Stomach (tissue), 19 donors: ENCODE data around the gene TAS1R2. TPM values are rescaled to one million over a fixed set of nuclear protein-coding genes. Genes with fewer than 3 reads are reported as not detected.

Source experiments
- DNase-seq, 2 donors: peaks; one replicate each; pipeline versions ENCODE4 v3.0.0 to v3.0.0-alpha.2; 2013 to 2019
- H3K27ac ChIP-seq, 5 donors: fragments of 200-600 bp in 4 of 5; sonication (generic) in 4 of 5; one replicate each; pipeline ENCODE4 v1.5.1; 2013 to 2019; ENCODE audit warnings: mild to moderate bottlenecking in 1 of 5, moderate library complexity in 1 of 5
- H3K27me3 ChIP-seq, 3 donors: fragments of 200-600 bp; sonication (generic); one replicate each; pipeline ENCODE4 v1.5.1; 2017 to 2019; ENCODE audit warnings: mixed run types in 1 of 3
- H3K36me3 ChIP-seq, 4 donors: fragments of 200-600 bp; sonication (generic); 1 replicate in 3 of 4; 2 replicates in 1 of 4; pipeline ENCODE4 v1.5.1; 2016 to 2019
- H3K4me1 ChIP-seq, 4 donors: fragments of 200-600 bp; sonication (generic); one replicate each; pipeline ENCODE4 v1.5.1; 2016 to 2019
- H3K4me3 ChIP-seq, 4 donors: fragments of 200-600 bp; sonication (generic) in 3 of 4; one replicate each; pipeline ENCODE4 v1.5.1; 2016 to 2019; ENCODE audit warnings: mild to moderate bottlenecking in 1 of 4
- H3K9me3 ChIP-seq, 4 donors: fragments of 200-600 bp; sonication (generic); one replicate each; pipeline ENCODE4 v1.5.1; 2016 to 2019
- CTCF ChIP-seq, 7 experiments: fragments of 450-650 bp in 4 of 7; fragments of 200-600 bp in 3 of 7; sonication (generic) in 3 of 7; IDR thresholded peaks; one replicate each; pipeline ENCODE4 v1.5.1; 2016 to 2019; ENCODE audit warnings: antibody characterized with exemption in 7 of 7, control low read depth in 2 of 7, mild to moderate bottlenecking in 1 of 7
- EP300 ChIP-seq: sonication (generic); formaldehyde crosslinking; IDR thresholded peaks from one replicate; pipeline ENCODE4 v1.6.1; 2017; ENCODE audit warnings: antibody characterized with exemption
- POLR2A ChIP-seq, 4 donors: fragments of 450-650 bp; IDR thresholded peaks; one replicate each; pipeline ENCODE4 v1.6.1; 2016; ENCODE audit warnings: antibody characterized with exemption in 4 of 4, control low read depth in 2 of 4, mild to moderate bottlenecking in 1 of 4, moderate library complexity in 1 of 4
- POLR2AphosphoS5 ChIP-seq, 3 donors: sonication (generic); formaldehyde crosslinking; IDR thresholded peaks; one replicate each; pipeline ENCODE4 v1.6.1; 2016; ENCODE audit warnings: antibody characterized with exemption in 3 of 3
- WGBS, 5 donors: extraction: QIAGEN DNeasy Blood & Tissue Kit in 3 of 5; methylation state at CpG; one replicate each; pipeline versions ENCODE4 v1.1.5 to v1.1.7; 2013 to 2018; 5-methylcytosine and 5-hydroxymethylcytosine counted together
- intact Hi-C: fragments of 100-400 bp; cut with DNase I; formaldehyde crosslinking; loops from one replicate; pipeline ENCODE4 v1.15.1; 2023; ENCODE audit warnings: low total_unique reads
- long read RNA-seq, 10 donors: transcript quantifications; one replicate each; lab custom pipeline, GENCODE V29; 2026
- polyA plus RNA-seq, 3 donors: library from polyadenylated mRNA; stranded (reverse); fragments of 200-250 nt; gene quantifications; one replicate each; pipeline ENCODE4 v1.2.3, GENCODE V29; 2013
- total RNA-seq, 5 donors: library from RNA; depleted of rRNA; stranded (reverse); fragments of >200 nt; gene quantifications; one replicate each; pipeline versions ENCODE4 v1.1.0 to v1.2.3, GENCODE V29; 2014 to 2016
- donor health status: healthy with polysubstance abuse.
- donor health status: Bipolar disorder and iron deficiency.
- donor health status: healthy.

Gene TAS1R2
- total RNA-seq: 1 to 10 TPM in 1 of 5 donors, not detected in 4; 9.9 TPM
- not detected for polyA plus RNA-seq
- long read RNA-seq, donor 1: 0 reads
- long read RNA-seq, donor 2: 0 reads
- long read RNA-seq, donor 3: 0 reads
- long read RNA-seq, donor 4: 0 reads
- long read RNA-seq, donor 5: 0 reads
- long read RNA-seq, donor 6: 0 reads
- long read RNA-seq, donor 7: 0 reads
- long read RNA-seq, donor 8: 0 reads
- long read RNA-seq, donor 9: 0 reads
- long read RNA-seq, donor 10: 0 reads

GRCh38 chr1:18859560-18859959 lies at the start of gene TAS1R2:
Gene TAS1R2, minus strand, starts transcription at chr1:18859660. Its CDS starts 0 bp downstream, at chr1:18859660.
- no peaks in the 10 kb centered on the region for H3K4me1 ChIP-seq
- no peak for TF ChIP-seq CTCF (IDR thresholded peaks at IDR 0.05)
- H3K4me3 ChIP-seq: no peak within 1 kb of the TSS
- peaks cover 0 to 13% (median 0%) of the 10 kb centered on the region in 3 donors for H3K27me3 ChIP-seq
- H3K9me3 ChIP-seq: no peaks in the 10 kb centered on the region
- no peak for DNase-seq
- H3K27ac ChIP-seq: no peak within 1 kb of the TSS
- WGBS, 5 donors: 55 to 73% (median 62%) methylated on average over 4 of the region's 4 CpGs
- intact Hi-C loops: no loop called here
- H3K36me3 ChIP-seq: no peaks in the 10 kb centered on the region

DNA sequence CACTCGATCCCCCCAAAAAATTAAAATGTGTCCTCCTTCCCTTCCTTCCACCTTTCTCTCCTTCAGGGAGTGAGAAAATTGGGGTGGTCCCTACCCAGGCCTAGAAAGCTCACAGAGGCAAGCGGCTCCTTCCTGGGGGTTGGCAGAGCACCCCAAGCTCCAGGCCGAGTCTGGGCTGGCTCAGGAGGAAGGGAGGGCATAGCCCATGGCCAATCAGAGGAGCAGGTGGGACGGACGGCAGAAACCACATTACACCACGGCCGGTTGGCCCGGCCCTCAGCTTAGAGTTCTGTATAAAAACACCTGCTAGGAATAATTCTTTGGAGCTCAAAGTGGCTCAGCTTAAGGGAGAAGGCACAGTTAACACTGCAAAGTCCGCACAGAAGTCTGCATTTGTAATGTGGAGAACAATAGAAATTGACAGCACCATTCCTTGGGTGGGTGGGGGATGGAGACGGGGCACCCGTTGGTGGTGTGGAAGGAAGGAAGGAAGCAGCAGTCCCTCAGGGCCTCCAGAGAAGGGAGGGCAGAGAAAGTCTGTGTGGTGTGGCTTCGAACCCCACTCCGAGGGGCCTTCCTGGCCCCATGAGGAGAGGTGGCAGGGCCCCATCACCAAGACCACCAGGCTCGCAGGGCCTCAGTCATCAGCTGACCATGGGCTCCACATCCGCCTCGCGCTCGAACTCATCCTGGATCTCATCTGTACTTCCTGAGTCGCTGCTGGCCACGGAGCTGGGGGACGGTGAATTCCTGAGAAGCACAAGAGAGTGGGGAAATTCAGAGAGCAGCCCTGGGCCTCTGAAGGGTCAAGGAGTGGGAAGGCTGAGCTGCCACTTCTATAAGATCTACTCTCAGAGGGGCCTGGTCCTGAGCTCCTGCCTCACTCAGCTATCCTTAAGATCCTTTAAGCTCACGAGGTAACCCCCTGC lies 48.7 kb upstream of the TAS1R2 start:
- Histone ChIP-seq H3K27ac (peak overlapping the region in 4 of 5 donors; percentile 56 to 66 (median 61)), H3K36me3 (peaks cover 17 to 47% (median 44%) of the 10 kb centered on the region in 4 donors), H3K9me3 (no peaks in the 10 kb centered on the region), H3K4me3 (no peak overlapping the region), H3K4me1 (peaks cover 17 to 34% (median 25%) of the 10 kb centered on the region in 4 donors), H3K27me3 (no peaks in the 10 kb centered on the region)
- no peak for DNase-seq
- intact Hi-C loops: loop anchor here (10.0 kb wide), 1 partner anchor 47 kb away; the partner anchor contains the start of gene IFFO2
- TF ChIP-seq POLR2AphosphoS5 (IDR thresholded peaks at IDR 0.05): no peak
- no peak for TF ChIP-seq CTCF (IDR thresholded peaks at IDR 0.05)
- TF ChIP-seq EP300: no peak
- 69 to 77% (median 71%) methylated on average over 22 of the region's 22 CpGs for WGBS, 5 donors

DNA sequence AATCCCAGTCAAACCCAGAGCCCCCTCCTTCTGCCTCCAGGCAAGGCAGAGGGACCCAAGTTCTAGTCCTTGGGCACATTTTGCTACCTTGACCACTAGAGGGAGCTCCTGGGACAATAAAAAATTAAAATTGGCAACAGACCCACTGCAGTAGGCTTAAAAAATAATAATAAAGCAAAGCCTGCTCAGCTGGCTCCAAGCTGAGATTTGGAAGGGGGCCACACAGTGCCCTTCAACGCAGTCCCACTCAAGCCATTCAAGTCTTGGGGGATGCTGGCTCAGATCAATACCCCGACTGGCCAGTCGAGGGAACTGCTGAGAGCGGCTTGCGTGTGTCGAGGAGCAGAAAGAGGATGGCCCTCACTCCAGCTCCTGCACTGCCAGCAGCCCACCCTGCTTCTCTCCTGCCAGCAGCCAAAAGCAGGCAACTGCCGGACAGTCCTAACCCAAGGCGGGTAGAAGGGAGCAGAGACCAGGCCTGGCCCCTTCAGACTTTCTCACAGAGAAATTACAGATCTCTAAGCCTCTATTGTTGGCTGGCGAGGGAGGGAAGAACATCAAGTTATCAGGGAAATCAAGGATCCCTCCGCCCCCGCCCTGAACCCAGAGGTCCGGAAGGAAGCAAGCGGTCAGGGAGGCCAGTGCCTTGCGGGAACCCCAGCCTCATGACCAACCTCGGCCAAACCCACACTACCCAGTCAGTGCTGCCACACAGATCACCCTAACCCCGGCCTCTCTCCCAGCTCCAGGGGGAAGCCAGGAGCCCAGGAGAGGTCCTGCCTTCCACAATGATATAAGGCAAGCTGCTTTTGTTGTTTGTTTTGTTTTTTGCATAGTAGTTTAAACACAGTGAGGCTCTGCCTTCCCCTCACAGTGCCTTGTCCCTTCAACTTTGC lies 47.8 kb upstream of the TAS1R2 start:
- Histone ChIP-seq H3K9me3 (no peaks in the 10 kb centered on the region), H3K27ac (peak overlapping the region in 4 of 5 donors; percentile 56 to 66 (median 61)), H3K27me3 (no peaks in the 10 kb centered on the region), H3K4me1 (peaks cover 19 to 31% (median 24%) of the 10 kb centered on the region in 4 donors), H3K4me3 (no peak overlapping the region), H3K36me3 (peaks cover 17 to 47% (median 44%) of the 10 kb centered on the region in 4 donors)
- 37 to 58% (median 51%) methylated on average over 14 to 16 of the region's 16 CpGs for WGBS, 5 donors
- intact Hi-C loops: loop anchor here (10.0 kb wide), 1 partner anchor 48 kb away; the partner anchor contains the start of gene IFFO2
- DNase-seq: peak; percentile 46 to 85
- TF ChIP-seq CTCF (IDR thresholded peaks at IDR 0.05): peak in 5 of 7 experiments; percentile 59 to 89 (median 75)
- TF ChIP-seq POLR2A (IDR thresholded peaks at IDR 0.05): no peak
- no peak for TF ChIP-seq POLR2AphosphoS5 (IDR thresholded peaks at IDR 0.05)
